SU-DHL-6 (cell line): ENCODE results near the gene CNOT9.
"Not testable (repeated sequence)": the region's sequence is repeated elsewhere in the genome, so short reads cannot be mapped to it uniquely, and the experiment has no call there.

ENCODE experiments used
- H2AFZ ChIP-seq: fragments of 200-600 bp; sonication (generic); 2 replicates; pipeline ENCODE4 v1.6.1; 2014; ENCODE audit warnings: low read depth, mild to moderate bottlenecking, moderate library complexity, mixed read lengths, antibody characterized with exemption, low read length; ENCODE audit not compliant: severe bottlenecking
- H3F3A ChIP-seq: fragments of 200-600 bp; shearing (Covaris generic); 2 replicates; pipeline ENCODE4 v1.6.0; 2016; ENCODE audit warnings: antibody characterized with exemption, mild to moderate bottlenecking; ENCODE audit not compliant: insufficient read depth
- H3K27ac ChIP-seq: fragments of 200-600 bp; sonication (generic); 2 replicates; pipeline ENCODE4 v1.5.1; 2016; ENCODE audit warnings: low read depth, mild to moderate bottlenecking, low read length, moderate library complexity, mixed read lengths
- H3K27me3 ChIP-seq: fragments of 200-600 bp; sonication (generic), shearing (Covaris generic); 2 replicates; pipeline ENCODE4 v1.6.0; 2014; ENCODE audit warnings: mild to moderate bottlenecking, low read length
- H3K36me3 ChIP-seq: fragments of 200-600 bp; sonication (generic); 2 replicates; pipeline ENCODE4 v1.6.1; 2014; ENCODE audit warnings: mild to moderate bottlenecking, low read length, mixed read lengths
- H3K4me2 ChIP-seq: fragments of 300-600, 200-600 bp; shearing (Covaris generic), sonication (generic); 2 replicates; pipeline ENCODE4 v1.6.0; 2014; ENCODE audit warnings: low read length, low read depth, mild to moderate bottlenecking; ENCODE audit not compliant: poor library complexity, severe bottlenecking
- H3K4me3 ChIP-seq: fragments of 200-600 bp; sonication (generic); 2 replicates; pipeline ENCODE4 v1.5.1; 2014; ENCODE audit warnings: antibody characterized with exemption, low read length, mild to moderate bottlenecking, mixed read lengths; ENCODE audit not compliant: insufficient read depth, poor library complexity, severe bottlenecking
- H3K79me2 ChIP-seq: fragments of 200-600 bp; sonication (generic); 2 replicates; pipeline ENCODE4 v1.6.1; 2014; ENCODE audit warnings: mild to moderate bottlenecking, low read length, moderate library complexity; ENCODE audit not compliant: insufficient read depth
- H3K9ac ChIP-seq: fragments of 200-600 bp; sonication (generic); 2 replicates; pipeline ENCODE4 v1.7.0; 2014; ENCODE audit warnings: mild to moderate bottlenecking, low read length
- H3K9me2 ChIP-seq: fragments of 200-600 bp; sonication (generic); replicated peaks from 2 replicates; pipeline ENCODE4 v1.6.1; 2014; ENCODE audit warnings: low read length; ENCODE audit not compliant: insufficient read depth
- H3K9me3 ChIP-seq: fragments of 200-600 bp; sonication (generic); 2 replicates; pipeline ENCODE4 v1.6.1; 2014; ENCODE audit warnings: low read length, mixed read lengths; ENCODE audit not compliant: insufficient read depth
- H4K20me1 ChIP-seq: fragments of 200-600 bp; sonication (generic); 2 replicates; pipeline ENCODE4 v1.6.1; 2014; ENCODE audit warnings: low read depth, mild to moderate bottlenecking, antibody characterized with exemption, low read length, moderate library complexity, mixed read lengths
- CTCF ChIP-seq: fragments of 200-600 bp; sonication (generic); IDR thresholded peaks from one replicate; pipeline ENCODE4 v1.5.1; 2017; ENCODE audit warnings: antibody characterized with exemption, mild to moderate bottlenecking, low read length, moderate library complexity; ENCODE audit not compliant: insufficient read depth, poor library complexity, severe bottlenecking
- EZH2phosphoT487 ChIP-seq: fragments of 200-600 bp; sonication (generic), shearing (Covaris generic); conservative IDR thresholded peaks from 2 replicates; pipeline ENCODE4 v1.6.1; 2018; ENCODE audit warnings: mild to moderate bottlenecking, antibody characterized with exemption, low read length, moderate library complexity, mixed read lengths

The CNOT9 gene

GRCh38 chr2:218568190-218569037, at the start of gene CNOT9, which contains the start of gene USP37:
CNOT9 (plus strand) TSS chr2:218568839; CDS start chr2:218568955, 116 bp downstream.
USP37 (minus strand) TSS chr2:218568351; CDS start chr2:218558653, 9,698 bp downstream.
- Histone ChIP-seq H3K79me2 (peaks cover 93% of the 10 kb centered on the region), H3K9me2 (no peaks in the 10 kb centered on the region), H3F3A (peaks cover 4% of the 10 kb centered on the region; the same call in 1 of the 2 replicates), H3K9ac (peak within 1 kb of the TSS; percentile 97), H3K27me3 (no peaks in the 10 kb centered on the region), H3K4me3 (peak within 1 kb of the TSS; percentile 93), H3K36me3 (peaks cover 13% of the 10 kb centered on the region), H3K4me2 (peak within 1 kb of the TSS; percentile 93), H2AFZ (peak within 1 kb of the TSS; percentile 84), H3K9me3 (no peaks in the 10 kb centered on the region), H3K27ac (peak within 1 kb of the TSS; percentile 82), H4K20me1 (no peaks in the 10 kb centered on the region; the same call in 1 of the 2 replicates)
- TF ChIP-seq CTCF (no peak), EZH2phosphoT487 (no peak)

GRCh38 chr2:218518876-218519275, 49.8 kb upstream of the CNOT9 start:
- H3K4me3 ChIP-seq: no peak overlapping the region
- H3K27me3 ChIP-seq: no peaks in the 10 kb centered on the region
- H3K9me2 ChIP-seq: no peaks in the 10 kb centered on the region
- peaks cover 5% of the 10 kb centered on the region; the same call in 1 of the 2 replicates for H3F3A ChIP-seq
- no peak overlapping the region for H3K9ac ChIP-seq
- no peaks in the 10 kb centered on the region for H4K20me1 ChIP-seq
- H3K4me2 ChIP-seq: no peak overlapping the region
- no peak overlapping the region for H2AFZ ChIP-seq
- no peak overlapping the region for H3K27ac ChIP-seq
- H3K9me3 ChIP-seq: no peaks in the 10 kb centered on the region
- TF ChIP-seq CTCF: no peak
- no peak for TF ChIP-seq EZH2phosphoT487
- H3K79me2 ChIP-seq: peaks cover 10% of the 10 kb centered on the region; the same call in 1 of the 2 replicates
- H3K36me3 ChIP-seq: peaks cover 4% of the 10 kb centered on the region; the same call in 1 of the 2 replicates

GRCh38 chr2:218523651-218524050, 45.0 kb upstream of the CNOT9 start:
- Histone ChIP-seq H3K27ac (no peak overlapping the region), H3K79me2 (no peaks in the 10 kb centered on the region), H3K9ac (no peak overlapping the region), H3K4me3 (no peak overlapping the region), H2AFZ (no peak overlapping the region), H3K27me3 (no peaks in the 10 kb centered on the region), H3F3A (no peaks in the 10 kb centered on the region), H3K4me2 (no peak overlapping the region), H3K9me3 (no peaks in the 10 kb centered on the region), H4K20me1 (no peaks in the 10 kb centered on the region), H3K9me2 (no peaks in the 10 kb centered on the region), H3K36me3 (peaks cover 32% of the 10 kb centered on the region)
- no peak for TF ChIP-seq EZH2phosphoT487
- TF ChIP-seq CTCF: no peak

- H3K9me2 ChIP-seq, H3K9me3 ChIP-seq, H3K9ac ChIP-seq, H3K79me2 ChIP-seq, H3K4me2 ChIP-seq, H3K27ac ChIP-seq, H3F3A ChIP-seq, H3K4me3 ChIP-seq, H3K27me3 ChIP-seq, H2AFZ ChIP-seq, H4K20me1 ChIP-seq: not testable (repeated sequence)
- H3K36me3 ChIP-seq: peaks cover 65% of the 10 kb centered on the region
These were observed 40.2 kb upstream of the CNOT9 start for GRCh38 chr2:218528409-218528808.
